Colonic mucosa (tissue), 4 donors: Measurements from ENCODE around the gene SLC49A3. TPM values are rescaled to one million over a fixed set of nuclear protein-coding genes. Genes with fewer than 3 reads are reported as not detected.
A peak's percentile ranks its signal among the peaks of the same experiment; 100 is the strongest.

Experiments used
- DNase-seq: peaks from one replicate; pipeline ENCODE4 v3.0.0-alpha.2; 2020
- H3K27ac ChIP-seq: fragments of 200-600 bp; one replicate; pipeline ENCODE4 v1.8.0; 2021
- H3K27me3 ChIP-seq: fragments of 200-600 bp; one replicate; pipeline ENCODE4 v1.8.0; 2021
- H3K36me3 ChIP-seq: fragments of 200-600 bp; one replicate; pipeline ENCODE4 v1.8.0; 2021
- H3K4me1 ChIP-seq: fragments of 200-600 bp; one replicate; pipeline ENCODE4 v1.8.0; 2021; ENCODE audit warnings: mild to moderate bottlenecking
- H3K4me3 ChIP-seq: fragments of 200-600 bp; one replicate; pipeline ENCODE4 v1.8.0; 2021
- H3K9ac ChIP-seq, 2 donors: one replicate each; pipeline ENCODE4 v1.7.0; 2013; ENCODE audit warnings: control low read depth in 2 of 2, low read depth in 2 of 2, low read length in 2 of 2
- H3K9me3 ChIP-seq: fragments of 200-600 bp; one replicate; pipeline ENCODE4 v1.8.0; 2021
- CTCF ChIP-seq: fragments of 200-600 bp; IDR thresholded peaks from one replicate; pipeline ENCODE4 v1.8.0; 2022; ENCODE audit warnings: antibody characterized with exemption, mild to moderate bottlenecking
- intact Hi-C: fragments of 100-400 bp; cut with DNase I; formaldehyde crosslinking; loops from one replicate; pipeline ENCODE4 v1.14.1; 2022
- total RNA-seq, 2 donors: library from RNA; stranded (reverse); fragmentation: NEBNext Ultra II Directional in 1 of 2; extraction: Animal tissue kit (Norgen Biotek cat#: 25700) in 1 of 2; gene quantifications; one replicate each; pipeline ENCODE4 v1.2.1, GENCODE V29; 2021
- donor health status: healthy.
- donor health status: DM: no; HTN: no; CAD: no.
- donor health status: DM: no; HTN: no; CAD: no.

The SLC49A3 gene
- total RNA-seq, 2 donors from 2014 or later = 7.1 to 8.4 TPM

DNA sequence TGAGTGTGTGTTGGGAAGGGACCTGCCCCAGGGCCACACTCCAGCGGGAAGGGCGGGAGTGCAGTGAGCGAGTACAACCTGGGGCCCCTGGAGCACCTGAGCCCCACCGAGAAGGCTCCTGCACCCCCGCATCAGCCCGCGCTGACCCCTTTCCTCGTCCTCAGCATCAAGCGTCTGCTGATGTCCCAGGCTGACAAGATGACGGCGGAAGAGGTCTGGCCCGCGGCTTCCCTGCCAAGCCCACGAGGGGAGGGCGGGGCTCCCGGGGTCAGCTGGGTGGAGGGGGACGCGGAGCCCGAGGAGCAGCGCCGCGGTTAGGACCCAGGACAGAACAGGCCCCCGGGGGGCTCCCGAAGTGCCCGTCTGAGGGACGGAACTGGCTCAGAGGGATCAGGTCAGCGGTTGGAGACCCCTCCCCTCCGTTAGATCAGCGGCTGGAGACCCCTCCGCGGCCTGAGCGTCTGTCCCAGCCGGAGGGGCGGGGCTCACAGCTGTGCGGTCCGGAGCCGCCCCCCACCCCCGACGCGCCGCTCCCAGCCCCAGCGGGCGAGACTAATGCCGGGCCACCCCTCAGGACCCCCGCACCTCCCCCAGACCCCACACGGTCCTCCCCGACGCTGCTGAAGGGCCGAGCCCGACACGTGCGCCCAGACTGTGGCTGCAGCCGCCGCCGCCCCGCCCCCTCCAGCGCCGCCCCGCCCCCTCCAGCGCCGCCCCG, 7.9 kb downstream of the SLC49A3 start:
- intact Hi-C loops = no loop called here
- Histone ChIP-seq H3K27me3 (no peaks in the 10 kb centered on the region), H3K36me3 (no peaks in the 10 kb centered on the region), H3K9ac (peak overlapping the region; percentile 9 to 55), H3K4me1 (peaks cover 4% of the 10 kb centered on the region), H3K9me3 (no peaks in the 10 kb centered on the region), H3K4me3 (peak overlapping the region; percentile 43), H3K27ac (no peak overlapping the region)
- TF ChIP-seq CTCF = no peak
- DNase-seq = peak; percentile 67

- intact Hi-C loops = no loop called here
- Histone ChIP-seq H3K9me3 (no peaks in the 10 kb centered on the region), H3K27me3 (no peaks in the 10 kb centered on the region), H3K27ac (no peak overlapping the region), H3K36me3 (no peaks in the 10 kb centered on the region), H3K4me1 (peaks cover 4% of the 10 kb centered on the region), H3K9ac (peak overlapping the region; percentile 9 to 55), H3K4me3 (peak overlapping the region; percentile 43)
- TF ChIP-seq CTCF = no peak
- no peak for DNase-seq
Measured at GRCh38 chr4:680551-680927, 8.4 kb downstream of the SLC49A3 start.

DNA sequence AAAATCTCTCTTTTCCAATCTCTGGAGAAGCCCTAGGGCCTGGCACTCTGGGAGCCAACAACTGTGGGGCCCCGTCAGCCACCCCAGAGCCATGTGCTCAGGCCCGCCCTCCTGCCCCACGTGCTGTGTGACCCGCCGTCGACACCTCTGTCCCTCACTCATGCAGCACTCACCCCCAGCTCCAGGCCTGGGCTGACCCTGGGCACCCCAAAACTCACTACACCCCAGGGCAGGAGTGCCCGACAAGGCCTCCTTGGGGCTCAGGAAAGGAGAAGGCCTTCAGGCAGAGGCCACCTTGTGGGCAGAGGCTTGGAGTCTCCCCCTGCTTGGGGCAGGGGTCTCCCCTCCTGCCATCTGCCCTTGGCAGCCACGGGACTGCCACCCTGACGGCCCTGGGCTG, 8.9 kb downstream of the SLC49A3 start:
- H3K4me3 ChIP-seq = no peak overlapping the region
- peaks cover 4% of the 10 kb centered on the region for H3K4me1 ChIP-seq
- intact Hi-C loops = no loop called here
- H3K9ac ChIP-seq = peak overlapping the region in 1 of 2 donors; percentile 9
- H3K27me3 ChIP-seq = no peaks in the 10 kb centered on the region
- TF ChIP-seq CTCF = no peak
- no peak for DNase-seq
- no peaks in the 10 kb centered on the region for H3K9me3 ChIP-seq
- no peaks in the 10 kb centered on the region for H3K36me3 ChIP-seq
- H3K27ac ChIP-seq = no peak overlapping the region

GRCh38 chr4:679629-680028, 9.3 kb downstream of the SLC49A3 start:
- H3K27ac ChIP-seq = no peak overlapping the region
- no peak for DNase-seq
- peaks cover 4% of the 10 kb centered on the region for H3K4me1 ChIP-seq
- intact Hi-C loops = no loop called here
- no peak overlapping the region for H3K4me3 ChIP-seq
- H3K36me3 ChIP-seq = no peaks in the 10 kb centered on the region
- no peaks in the 10 kb centered on the region for H3K27me3 ChIP-seq
- no peaks in the 10 kb centered on the region for H3K9me3 ChIP-seq
- no peak for TF ChIP-seq CTCF
- H3K9ac ChIP-seq = no peak overlapping the region

DNA sequence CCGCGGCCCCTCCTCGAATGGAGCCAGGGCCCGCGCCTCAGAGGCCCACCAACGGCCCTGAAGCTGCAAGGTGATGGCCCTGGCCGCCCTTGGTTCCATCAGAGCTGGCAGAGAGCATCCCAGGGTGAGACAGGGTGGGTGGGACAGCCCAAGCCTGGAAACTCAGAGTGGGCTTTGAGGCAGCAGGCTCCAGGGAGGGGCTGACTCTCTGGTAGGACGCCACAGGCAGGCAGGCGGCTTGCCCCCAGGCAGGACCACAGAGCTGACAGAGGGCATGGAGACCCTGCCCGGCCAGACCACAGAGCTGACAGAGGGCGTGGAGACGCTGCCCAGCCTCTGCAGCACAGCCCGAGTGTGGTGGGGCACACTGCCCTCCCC, 9.9 kb downstream of the SLC49A3 start:
- H3K4me3 ChIP-seq = no peak overlapping the region
- no peaks in the 10 kb centered on the region for H3K27me3 ChIP-seq
- DNase-seq = no peak
- no peaks in the 10 kb centered on the region for H3K9me3 ChIP-seq
- H3K4me1 ChIP-seq = peaks cover 4% of the 10 kb centered on the region
- no peak overlapping the region for H3K27ac ChIP-seq
- H3K36me3 ChIP-seq = no peaks in the 10 kb centered on the region
- intact Hi-C loops = no loop called here
- TF ChIP-seq CTCF = no peak
- no peak overlapping the region for H3K9ac ChIP-seq
